ENCODE measurements around the gene LPP.

GRCh38 chr3:188901126-188901525, 747.2 kb downstream of the LPP start:
- TF ChIP-seq CTCF (optimal IDR thresholded peaks at IDR 0.05 in 1 of 3, IDR thresholded peaks at IDR 0.05 in 1 of 3, conservative IDR thresholded peaks at IDR 0.05 in 1 of 3; ENCODE audit: extremely low read depth in 1 of 3, insufficient read depth in 2 of 3, low read length in 3 of 3) (no peak), EZH2 (IDR thresholded peaks at IDR 0.05; ENCODE audit: low read length) (no peak)

All from keratinocyte (primary cell).